NCI-H2081 treated with DMSO at 0.1 percent for 48 hours (cell line): ENCODE measurements around the gene EGFL7.

Experiments used
- DNase-seq: peaks from one replicate; lab custom pipeline; 2025; lab: John Stamatoyannopoulos, UW

The EGFL7 gene

DNA sequence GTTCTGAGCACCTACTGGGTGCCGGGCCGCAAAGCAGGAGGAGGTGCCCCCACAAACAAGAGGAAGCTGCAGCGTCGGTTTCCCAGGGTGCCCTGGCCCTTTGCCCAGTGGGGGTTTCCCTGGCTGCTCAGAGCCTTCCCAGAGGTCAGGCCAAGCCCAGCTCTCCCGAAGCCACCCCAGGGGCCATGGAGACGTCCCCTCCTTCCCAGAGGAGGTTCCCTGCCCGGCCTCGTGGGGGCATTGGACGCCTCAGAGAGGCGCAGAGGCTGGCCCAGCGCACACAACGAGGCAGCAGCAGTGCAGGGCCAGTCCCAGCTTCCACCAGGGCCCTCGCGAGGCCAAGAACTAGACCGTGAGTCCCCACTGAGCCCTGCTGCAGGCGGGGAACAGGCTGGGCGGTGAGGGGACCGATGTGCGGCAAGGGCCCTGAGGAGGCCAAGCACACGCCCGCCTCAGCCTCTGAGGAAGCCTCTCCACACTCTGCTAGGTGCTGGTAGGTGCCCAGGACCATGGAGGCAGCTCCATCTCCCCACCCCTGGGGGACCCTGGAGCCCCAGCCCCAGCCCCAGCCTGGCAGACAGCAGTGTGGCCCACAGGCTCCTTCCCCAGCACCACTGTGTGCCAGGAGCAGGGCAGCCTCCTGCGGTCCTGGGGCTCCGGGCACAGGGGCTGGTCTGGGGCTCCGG is 56.6 kb downstream of the EGFL7 start:
- DNase-seq, result no peak

- no peak for DNase-seq
These were observed 57.7 kb downstream of the EGFL7 start for GRCh38 chr9:136720251-136720897.

DNA sequence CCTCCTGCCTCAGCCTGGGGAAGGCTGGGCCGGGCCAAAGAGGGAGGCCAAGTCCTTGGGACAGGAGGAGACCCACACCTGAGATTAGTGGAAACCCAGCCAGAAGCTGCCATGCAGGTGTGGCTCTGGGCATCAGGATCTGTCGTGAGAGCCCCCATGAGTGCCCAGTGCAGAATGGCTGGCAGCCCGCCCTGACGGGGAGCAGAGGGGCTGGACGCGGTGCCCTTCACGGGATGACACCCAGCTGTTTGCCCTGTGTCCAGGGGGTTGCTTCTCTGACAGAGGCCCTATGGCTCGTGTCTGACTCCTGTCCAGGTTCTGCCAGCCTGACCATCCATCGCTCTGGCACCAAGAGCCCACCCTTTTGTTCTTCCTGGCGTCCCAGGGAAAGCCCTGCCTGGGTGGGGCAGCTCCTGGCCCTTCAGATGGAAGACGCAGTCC is 58.2 kb downstream of the EGFL7 start:
- DNase-seq, result no peak

DNA sequence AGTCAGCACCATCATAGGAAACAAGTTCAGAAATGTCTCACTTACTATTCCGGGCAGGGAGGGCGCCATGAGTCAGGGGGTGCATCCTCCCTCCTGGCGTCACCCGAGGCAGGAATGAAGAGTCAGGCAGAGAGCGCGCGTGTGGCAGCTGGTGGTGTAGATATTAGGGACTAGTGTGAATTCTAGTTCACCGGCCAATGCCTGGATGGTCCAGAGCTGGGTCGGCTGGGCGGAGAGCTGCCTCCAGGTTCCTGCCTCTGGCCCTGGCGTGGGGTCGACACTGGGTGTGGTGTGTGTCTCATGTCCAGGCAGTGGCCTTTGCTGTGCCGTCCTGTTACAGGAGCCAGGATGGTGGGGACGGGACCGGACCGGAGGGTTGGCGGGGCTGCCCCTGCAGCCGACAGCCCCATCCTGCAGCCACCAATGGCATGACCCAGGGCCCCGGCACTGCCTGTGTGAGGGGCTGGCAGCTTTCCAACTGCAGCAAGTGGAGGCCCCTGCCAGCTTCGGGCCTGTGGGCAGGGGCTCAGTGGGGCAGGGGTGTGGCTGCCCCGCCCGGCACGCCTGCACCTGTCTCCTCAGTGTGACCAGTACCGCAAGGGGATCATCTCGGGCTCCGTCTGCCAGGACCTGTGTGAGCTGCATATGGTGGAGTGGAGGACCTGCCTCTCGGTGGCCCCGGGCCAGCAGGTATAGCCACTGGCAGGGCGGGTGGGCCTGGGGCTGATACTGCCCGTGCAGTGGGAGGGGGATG is 58.8 kb downstream of the EGFL7 start:
- no peak for DNase-seq
